ENCODE results near the gene PACSIN2. TPM values are rescaled to one million over a fixed set of nuclear protein-coding genes. Genes with fewer than 3 reads are reported as not detected.

The PACSIN2 gene
- total RNA-seq, 1 experiment from 2014 or later = 70.5 TPM

- ChIA-PET CTCF (no interaction called here), POLR2A (no interaction called here)
These were observed 54.2 kb downstream of the PACSIN2 start for GRCh38 chr22:42960531-42961399.

More at GRCh38 chr22:42960531-42961399, 54.2 kb downstream of the PACSIN2 start:
- Mint-ChIP-seq H3K27me3 (ENCODE audit: low read depth) (no peaks in the 10 kb centered on the region; the same call in 1 of the 2 replicates), H3K9me3 (peaks cover 8% of the 10 kb centered on the region), H3K27ac (peak overlapping the region; percentile 82), H3K4me3 (no peak overlapping the region), H3K36me3 (peaks cover 8% of the 10 kb centered on the region), H3K4me1 (peaks cover 84% of the 10 kb centered on the region)
- DNase-seq (ENCODE audit: low spot score) = no peak
- ATAC-seq = no peak
- TF ChIP-seq FOXP1 (CRISPR knock-in tag; IDR thresholded peaks at IDR 0.05; ENCODE audit: borderline replicate concordance) (no peak), ZNF425 (CRISPR knock-in tag; conservative IDR thresholded peaks at IDR 0.05) (no peak), ETV6 (CRISPR knock-in tag; IDR thresholded peaks at IDR 0.05) (no peak), NFE2L1 (CRISPR knock-in tag; IDR thresholded peaks at IDR 0.05) (no peak), ESRRA (CRISPR knock-in tag; IDR thresholded peaks at IDR 0.05; ENCODE audit: borderline replicate concordance) (no peak)
- TF ChIP-seq, protein P1, sequence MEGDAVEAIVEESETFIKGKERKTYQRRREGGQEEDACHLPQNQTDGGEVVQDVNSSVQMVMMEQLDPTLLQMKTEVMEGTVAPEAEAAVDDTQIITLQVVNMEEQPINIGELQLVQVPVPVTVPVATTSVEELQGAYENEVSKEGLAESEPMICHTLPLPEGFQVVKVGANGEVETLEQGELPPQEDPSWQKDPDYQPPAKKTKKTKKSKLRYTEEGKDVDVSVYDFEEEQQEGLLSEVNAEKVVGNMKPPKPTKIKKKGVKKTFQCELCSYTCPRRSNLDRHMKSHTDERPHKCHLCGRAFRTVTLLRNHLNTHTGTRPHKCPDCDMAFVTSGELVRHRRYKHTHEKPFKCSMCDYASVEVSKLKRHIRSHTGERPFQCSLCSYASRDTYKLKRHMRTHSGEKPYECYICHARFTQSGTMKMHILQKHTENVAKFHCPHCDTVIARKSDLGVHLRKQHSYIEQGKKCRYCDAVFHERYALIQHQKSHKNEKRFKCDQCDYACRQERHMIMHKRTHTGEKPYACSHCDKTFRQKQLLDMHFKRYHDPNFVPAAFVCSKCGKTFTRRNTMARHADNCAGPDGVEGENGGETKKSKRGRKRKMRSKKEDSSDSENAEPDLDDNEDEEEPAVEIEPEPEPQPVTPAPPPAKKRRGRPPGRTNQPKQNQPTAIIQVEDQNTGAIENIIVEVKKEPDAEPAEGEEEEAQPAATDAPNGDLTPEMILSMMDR (IDR thresholded peaks at IDR 0.05) = no peak
- TF ChIP-seq, protein P2, sequence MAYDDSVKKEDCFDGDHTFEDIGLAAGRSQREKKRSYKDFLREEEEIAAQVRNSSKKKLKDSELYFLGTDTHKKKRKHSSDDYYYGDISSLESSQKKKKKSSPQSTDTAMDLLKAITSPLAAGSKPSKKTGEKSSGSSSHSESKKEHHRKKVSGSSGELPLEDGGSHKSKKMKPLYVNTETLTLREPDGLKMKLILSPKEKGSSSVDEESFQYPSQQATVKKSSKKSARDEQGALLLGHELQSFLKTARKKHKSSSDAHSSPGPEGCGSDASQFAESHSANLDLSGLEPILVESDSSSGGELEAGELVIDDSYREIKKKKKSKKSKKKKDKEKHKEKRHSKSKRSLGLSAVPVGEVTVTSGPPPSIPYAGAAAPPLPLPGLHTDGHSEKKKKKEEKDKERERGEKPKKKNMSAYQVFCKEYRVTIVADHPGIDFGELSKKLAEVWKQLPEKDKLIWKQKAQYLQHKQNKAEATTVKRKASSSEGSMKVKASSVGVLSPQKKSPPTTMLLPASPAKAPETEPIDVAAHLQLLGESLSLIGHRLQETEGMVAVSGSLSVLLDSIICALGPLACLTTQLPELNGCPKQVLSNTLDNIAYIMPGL (CRISPR knock-in tag; IDR thresholded peaks at IDR 0.05) = no peak
- TF ChIP-seq, protein P3, sequence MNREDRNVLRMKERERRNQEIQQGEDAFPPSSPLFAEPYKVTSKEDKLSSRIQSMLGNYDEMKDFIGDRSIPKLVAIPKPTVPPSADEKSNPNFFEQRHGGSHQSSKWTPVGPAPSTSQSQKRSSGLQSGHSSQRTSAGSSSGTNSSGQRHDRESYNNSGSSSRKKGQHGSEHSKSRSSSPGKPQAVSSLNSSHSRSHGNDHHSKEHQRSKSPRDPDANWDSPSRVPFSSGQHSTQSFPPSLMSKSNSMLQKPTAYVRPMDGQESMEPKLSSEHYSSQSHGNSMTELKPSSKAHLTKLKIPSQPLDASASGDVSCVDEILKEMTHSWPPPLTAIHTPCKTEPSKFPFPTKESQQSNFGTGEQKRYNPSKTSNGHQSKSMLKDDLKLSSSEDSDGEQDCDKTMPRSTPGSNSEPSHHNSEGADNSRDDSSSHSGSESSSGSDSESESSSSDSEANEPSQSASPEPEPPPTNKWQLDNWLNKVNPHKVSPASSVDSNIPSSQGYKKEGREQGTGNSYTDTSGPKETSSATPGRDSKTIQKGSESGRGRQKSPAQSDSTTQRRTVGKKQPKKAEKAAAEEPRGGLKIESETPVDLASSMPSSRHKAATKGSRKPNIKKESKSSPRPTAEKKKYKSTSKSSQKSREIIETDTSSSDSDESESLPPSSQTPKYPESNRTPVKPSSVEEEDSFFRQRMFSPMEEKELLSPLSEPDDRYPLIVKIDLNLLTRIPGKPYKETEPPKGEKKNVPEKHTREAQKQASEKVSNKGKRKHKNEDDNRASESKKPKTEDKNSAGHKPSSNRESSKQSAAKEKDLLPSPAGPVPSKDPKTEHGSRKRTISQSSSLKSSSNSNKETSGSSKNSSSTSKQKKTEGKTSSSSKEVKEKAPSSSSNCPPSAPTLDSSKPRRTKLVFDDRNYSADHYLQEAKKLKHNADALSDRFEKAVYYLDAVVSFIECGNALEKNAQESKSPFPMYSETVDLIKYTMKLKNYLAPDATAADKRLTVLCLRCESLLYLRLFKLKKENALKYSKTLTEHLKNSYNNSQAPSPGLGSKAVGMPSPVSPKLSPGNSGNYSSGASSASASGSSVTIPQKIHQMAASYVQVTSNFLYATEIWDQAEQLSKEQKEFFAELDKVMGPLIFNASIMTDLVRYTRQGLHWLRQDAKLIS (CRISPR knock-in tag; IDR thresholded peaks at IDR 0.05; ENCODE audit: borderline replicate concordance) = no peak
